Testis (tissue), 2 donors: ENCODE data around the gene AGAP1.

ENCODE experiments used
- POLR2A ChIP-seq: fragments of 450-650 bp; IDR thresholded peaks from one replicate; pipeline ENCODE4 v1.6.1; 2017; ENCODE audit warnings: antibody characterized with exemption, mild to moderate bottlenecking, moderate library complexity
- TF ChIP-seq, protein P1 (sequence below), 3 experiments: fragments of 450-650 bp in 2 of 3; fragments of 200-600 bp in 1 of 3; sonication (generic) in 1 of 3; IDR thresholded peaks; one replicate each; pipeline ENCODE4 v1.5.1; 2016 to 2019; ENCODE audit warnings: antibody characterized with exemption in 3 of 3, mild to moderate bottlenecking in 2 of 3, moderate library complexity in 1 of 3

DNA sequence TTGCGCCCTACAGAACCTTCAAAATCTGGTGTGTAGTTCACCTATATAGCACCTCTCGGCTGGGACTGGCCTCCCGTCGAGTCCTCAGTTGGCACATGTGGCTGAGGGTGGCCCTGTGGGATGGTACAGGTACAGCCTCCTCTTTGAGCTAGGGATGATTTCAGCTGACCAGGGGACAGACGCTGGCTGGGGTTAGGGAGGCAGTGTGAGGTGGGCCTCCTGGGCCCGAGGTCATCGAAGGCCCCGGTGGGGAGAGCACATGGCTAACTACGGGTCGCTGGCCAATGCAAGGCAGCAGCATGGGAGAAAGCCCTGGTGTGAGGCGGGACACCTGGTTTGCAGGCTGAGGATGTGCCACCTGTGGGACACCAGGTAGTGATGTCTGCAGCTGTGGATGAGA lies 369.6 kb downstream of the AGAP1 start:
- TF ChIP-seq, protein P1, sequence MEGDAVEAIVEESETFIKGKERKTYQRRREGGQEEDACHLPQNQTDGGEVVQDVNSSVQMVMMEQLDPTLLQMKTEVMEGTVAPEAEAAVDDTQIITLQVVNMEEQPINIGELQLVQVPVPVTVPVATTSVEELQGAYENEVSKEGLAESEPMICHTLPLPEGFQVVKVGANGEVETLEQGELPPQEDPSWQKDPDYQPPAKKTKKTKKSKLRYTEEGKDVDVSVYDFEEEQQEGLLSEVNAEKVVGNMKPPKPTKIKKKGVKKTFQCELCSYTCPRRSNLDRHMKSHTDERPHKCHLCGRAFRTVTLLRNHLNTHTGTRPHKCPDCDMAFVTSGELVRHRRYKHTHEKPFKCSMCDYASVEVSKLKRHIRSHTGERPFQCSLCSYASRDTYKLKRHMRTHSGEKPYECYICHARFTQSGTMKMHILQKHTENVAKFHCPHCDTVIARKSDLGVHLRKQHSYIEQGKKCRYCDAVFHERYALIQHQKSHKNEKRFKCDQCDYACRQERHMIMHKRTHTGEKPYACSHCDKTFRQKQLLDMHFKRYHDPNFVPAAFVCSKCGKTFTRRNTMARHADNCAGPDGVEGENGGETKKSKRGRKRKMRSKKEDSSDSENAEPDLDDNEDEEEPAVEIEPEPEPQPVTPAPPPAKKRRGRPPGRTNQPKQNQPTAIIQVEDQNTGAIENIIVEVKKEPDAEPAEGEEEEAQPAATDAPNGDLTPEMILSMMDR (IDR thresholded peaks at IDR 0.05), result no peak
- no peak for TF ChIP-seq POLR2A
